NCI-H2081 treated with DMSO at 0.1 percent for 48 hours (cell line): ENCODE data around the gene U2AF2.

Experiments used
- DNase-seq: peaks from one replicate; lab custom pipeline; 2025; lab: John Stamatoyannopoulos, UW

Gene U2AF2

DNA sequence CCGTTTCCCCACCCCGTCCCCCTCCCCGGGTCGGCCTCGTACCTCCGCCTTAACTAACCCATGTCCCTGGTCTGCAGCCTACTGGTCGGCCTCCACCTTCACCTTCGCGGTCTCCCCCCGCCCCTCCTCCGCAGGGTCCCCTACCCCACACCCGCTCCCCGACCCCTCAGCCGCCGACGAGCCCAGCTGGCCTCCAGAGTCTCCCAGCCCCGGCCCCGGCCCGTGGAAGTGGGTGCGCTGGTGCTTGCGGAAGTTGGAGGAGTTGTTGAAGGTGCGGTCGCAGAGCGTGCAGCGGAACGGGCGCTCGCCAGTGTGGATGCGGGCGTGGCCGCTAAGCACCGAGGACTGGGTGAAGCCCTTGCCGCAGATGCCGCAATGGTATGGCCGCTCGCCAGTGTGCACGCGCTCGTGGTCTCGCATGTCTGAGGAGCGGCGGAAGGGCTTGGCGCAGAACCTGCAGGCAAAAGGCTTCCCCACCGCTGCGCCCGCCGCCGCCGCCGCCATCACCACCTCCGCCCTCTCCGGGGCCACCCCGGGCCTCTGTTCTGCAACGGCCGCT, 33.1 kb upstream of the U2AF2 start:
- DNase-seq = no peak

DNA sequence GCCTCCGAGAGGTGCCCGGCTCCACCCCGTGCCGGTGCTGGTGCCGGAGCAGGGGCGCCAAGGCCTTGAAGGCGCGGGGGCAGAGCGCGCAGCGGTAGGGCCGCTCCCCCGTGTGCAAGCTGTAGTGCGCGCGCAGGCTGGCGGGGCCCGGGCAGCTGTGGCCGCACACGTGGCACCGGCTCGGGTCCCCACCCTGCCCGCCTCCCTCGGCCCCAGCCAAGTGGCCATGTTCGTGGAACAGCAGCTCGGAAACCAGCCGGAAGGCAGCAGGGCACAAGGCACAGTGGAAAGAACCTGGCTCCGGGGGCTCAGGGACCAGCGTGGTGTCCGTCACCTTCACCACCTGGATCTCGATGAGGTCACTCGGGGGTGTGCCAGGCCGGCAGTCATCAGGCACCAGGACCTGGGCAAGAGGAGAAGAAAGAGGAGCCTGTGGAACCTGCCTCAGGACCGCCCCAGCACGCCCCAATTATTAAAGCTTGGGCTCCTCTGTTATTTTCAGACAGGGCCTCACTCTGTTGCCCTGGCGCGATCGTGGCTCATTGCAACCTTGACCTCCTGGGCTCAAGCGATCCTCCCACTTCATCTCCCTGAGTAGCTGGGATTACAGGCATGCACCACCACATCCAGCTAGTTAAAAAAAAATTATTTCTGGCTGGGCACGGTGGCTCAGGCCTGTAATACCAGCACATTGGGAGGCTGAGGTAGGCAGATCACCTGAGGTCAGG, 32.4 kb upstream of the U2AF2 start:
- no peak for DNase-seq

DNA sequence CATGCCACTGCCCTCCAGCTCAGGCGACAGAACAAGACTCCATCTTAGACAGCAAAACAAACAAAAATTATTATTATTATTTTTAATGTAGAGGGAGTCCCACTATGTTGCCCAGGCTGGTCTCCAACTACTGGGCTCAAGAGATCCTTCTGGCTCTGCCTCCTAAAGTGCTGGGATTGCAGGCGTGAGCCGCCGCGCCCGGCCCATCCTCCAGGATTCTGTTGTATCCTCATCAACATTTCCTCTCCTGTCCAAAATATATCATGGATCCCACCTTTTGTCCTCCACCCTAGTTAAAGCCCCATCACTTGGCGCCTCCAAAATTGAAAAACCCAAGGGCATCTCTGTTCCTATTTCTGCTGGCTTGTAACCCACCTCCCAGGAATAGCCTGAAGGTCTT, 31.7 kb upstream of the U2AF2 start:
- DNase-seq = no peak

DNA sequence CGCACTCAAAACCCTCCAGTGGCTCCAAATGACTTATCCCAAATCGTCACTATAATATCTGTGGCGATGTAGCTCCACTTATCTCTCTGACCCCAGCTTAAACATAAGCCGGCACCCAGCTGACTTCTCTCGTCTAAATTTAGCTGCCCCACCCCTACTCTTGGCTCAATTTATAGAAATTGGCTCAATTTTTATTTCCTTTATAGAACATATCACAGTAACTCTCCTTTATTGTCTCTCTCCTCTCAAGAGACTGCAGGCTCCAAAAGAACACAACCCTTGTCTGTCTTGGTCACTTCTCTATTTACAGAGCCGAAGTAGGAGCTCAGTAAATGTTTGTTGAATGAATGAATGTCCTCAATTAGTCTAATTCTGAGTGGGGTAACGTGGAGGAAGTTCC, 31.3 kb upstream of the U2AF2 start:
- no peak for DNase-seq

DNA sequence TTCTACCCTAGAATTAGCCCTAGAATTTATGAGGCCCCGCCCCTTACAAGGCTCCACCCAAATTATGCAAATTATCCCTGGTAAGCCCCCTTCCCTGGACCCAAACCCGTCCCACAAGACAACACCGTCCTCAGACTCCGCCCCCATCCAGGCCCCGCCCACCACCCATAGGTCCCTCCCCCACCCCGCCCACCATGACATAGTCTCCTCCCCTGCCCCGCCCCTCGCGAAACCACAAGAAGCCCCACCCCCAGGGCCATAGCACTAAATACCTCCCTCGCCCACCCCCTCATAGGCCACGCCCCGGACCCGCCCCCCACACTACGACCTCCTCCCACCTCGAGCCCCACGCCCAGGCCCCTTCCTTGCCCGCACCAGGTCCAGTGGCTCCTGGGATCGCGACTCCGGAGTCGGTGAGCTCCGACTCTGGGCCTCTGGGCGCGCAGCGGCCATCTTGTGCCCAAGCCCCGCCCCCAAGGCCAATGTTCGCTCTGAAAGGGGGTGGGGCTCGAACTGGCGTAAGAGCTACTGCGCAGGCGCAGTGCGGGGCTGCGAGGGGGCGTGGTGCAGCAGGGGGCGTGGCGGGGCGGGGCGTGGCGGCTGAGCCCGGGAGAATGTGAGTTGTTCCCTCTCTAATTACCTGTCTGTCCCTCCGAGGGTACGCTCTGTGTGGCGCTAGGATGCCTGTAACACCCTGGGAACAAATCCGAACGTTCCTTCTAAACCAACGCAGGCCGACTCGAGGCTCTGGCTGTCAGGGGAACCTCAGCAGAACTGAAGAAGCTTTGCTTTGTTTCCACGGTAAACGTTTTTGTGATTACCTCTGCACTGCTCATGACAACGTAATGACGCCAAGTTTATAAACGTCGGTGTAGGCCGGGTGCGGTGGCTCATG, 30.5 kb upstream of the U2AF2 start, which contains the start of gene ZNF784:
TSS of gene ZNF784 (minus strand) at position 458 of the 895 bp plus-strand sequence. CDS start at position 453, 5 bp downstream.
- peak; percentile 38 for DNase-seq

DNA sequence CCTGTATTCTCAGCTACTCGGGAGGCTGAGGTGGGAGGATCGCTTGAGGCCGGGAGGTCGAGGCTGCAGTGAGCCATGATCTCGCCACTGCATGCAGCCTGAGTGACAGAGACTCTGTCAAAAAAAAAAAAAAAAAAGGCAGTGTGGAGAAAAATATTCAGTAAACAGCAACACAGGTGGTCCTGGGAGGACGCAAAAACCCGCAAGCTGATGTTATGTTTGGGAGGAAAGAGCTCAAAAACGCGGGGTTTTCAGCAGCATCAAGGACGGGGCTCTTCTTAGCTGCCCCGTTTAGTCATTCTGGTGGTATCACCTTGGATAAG, 29.9 kb upstream of the U2AF2 start:
- DNase-seq = no peak

DNA sequence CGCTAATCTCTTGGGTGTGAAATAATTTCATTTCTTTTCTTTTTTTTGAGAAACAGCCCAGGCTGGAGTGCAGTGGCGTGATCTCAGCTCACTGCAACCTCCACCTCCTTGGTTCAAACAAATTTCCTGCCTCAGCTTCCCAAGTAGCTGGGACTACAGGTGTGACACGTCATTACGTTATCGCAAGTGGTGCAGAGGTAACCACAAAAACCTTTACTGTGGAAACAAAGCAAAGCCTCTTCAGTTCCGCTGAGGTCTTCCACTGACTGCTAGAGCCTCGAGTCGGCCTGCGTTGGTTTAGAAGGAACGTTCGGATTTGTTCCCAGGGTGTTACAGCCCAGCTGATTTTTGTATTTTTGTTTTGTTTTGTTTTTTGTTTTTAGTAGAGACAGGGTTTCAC, 28.5 kb upstream of the U2AF2 start:
- no peak for DNase-seq

DNA sequence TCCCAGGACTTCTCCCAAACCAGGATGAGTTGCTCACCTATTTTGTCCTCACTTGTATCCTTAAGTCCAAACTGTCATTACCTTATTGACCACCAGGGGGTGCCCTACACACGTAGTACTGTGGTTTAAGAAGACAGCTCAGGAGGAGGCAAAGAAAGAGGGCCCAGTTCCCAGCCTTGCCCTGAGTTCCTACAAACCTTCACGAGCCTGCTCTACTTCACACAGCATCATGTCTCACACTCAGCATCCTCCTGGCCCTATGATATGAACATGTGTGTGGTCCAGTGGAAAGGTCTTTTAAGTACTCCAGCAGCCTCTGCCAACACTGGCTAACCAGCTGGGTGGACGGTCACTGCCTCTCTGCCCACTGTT, 22.4 kb upstream of the U2AF2 start:
- peak; percentile 66 for DNase-seq

DNA sequence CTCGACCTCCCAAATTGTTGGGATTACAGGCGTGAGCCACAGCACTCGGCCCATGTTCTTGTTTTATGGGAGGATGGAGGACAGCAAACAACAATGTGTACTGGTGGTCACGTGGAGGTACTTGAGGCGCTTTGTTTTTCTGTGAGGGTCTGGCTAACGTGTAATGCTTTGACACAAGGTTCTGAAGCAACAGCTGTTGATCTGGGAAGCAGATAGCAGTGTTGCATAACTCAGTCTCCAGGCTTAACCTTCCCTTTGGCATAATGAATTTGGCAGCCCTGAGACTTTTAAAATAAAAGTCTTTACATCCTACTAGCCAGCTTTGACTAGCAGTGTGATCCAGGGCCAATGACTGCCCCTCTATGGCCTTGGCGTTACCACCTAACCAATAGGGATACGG, 21.0 kb upstream of the U2AF2 start:
- no peak for DNase-seq

DNA sequence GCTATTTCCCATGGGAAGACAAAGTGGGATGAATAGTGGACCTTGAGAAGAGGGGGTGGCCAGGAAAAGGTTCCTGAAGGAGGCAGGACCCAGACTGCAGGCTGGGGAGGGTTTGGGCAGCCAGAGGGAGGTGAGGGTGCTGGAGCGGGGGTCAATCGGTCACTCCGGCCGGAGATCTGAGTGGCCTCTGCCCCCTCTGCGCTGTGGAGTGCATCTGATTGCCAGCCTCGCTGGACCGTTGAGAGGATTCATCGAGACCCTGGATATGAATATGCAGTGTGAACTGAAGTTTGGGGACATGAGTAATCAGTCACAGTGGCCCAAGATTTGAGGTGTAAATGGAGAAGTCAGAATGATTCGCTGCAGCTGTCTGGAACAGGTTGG, 19.5 kb upstream of the U2AF2 start:
- DNase-seq = no peak

DNA sequence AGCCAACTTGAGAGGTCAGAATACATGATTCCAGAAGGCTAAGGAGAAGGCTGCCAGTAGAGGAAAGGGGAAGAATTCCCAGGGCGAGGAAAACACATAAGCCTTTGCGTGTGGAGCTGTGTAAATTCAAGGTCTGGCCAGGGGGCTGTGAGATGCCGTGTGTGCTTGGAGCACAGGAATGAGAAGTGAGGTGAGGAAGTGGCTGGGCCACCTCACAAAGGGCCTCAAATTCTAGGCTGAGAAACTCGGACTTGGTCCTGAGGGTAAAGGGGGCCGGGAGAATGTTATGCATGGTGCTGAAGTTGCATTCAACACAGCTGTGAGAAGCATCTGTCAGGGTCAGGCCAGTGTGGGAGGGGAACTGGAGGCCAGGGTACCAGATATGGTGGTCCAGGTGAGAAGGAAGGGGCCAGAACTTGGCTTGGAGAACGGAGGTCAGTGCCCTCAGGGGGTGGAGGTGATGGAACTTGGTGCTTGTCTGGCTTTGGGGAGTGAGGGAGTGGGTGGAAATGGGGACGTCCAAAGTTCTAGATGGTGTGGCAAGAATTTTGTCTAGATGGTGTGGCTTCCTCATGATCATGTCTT, 18.9 kb upstream of the U2AF2 start:
- no peak for DNase-seq

DNA sequence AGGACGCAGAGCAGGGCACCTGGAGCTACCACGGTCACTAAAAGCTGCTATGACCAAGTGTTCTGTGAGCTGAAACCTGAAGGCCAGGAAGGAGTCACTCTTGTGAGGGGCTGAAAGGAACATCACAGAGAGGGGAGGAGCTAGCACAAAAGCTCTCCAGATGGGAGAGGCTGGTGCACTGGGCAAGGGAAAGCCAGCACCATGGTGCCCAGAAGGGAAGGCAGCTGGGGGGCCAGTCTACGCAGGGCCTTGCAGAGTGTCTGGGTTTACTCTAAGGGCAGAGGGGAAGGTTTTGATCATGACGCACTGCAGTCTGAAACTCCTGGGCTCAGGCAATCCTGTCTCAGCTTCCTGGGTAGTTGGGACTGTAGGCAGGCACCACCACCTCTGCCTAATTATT, 18.1 kb upstream of the U2AF2 start:
- no peak for DNase-seq

DNA sequence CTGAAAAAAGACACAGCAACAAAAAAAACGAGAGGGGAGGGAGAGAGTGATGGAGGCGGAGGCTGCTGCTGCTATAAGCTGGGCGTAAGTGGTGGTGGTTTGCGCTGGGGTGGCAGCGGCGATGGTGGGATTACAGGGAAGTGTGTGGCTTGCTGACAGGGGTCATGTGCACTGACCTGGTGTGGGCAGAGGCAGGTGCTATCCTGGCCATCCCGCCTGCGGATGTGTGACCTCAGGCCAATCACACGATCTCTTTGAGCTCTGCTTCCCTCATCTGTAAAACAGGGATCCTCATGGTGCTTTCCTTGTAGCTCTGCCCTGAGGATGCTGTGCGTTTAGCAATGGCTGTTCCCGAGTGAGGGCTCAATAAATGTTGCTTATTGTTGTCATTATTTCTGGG, 17.3 kb upstream of the U2AF2 start:
- no peak for DNase-seq

DNA sequence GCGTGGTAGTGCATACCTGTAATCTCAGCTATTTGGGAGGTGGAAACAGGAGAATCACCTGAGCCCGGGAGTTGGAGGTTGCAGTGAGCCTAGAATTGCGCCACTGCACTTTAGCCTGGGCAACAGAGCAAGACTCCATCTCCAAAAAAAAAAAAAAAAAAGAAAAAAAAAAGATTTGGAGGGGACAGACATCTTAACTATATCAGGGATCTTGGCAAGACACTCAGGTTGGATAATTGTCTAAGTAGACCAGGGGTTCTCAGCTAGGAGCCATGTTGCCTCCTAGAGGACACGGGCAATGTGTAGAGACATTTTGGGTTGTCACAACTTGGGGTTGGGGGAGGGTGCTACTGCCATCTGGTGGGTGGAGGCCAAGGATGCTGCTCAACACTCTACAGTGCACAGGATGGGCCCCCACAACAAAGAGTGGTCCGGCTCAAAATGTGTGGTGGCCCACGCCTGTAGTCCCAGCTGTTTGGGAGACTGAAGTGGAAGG, 15.9 kb upstream of the U2AF2 start:
- no peak for DNase-seq

DNA sequence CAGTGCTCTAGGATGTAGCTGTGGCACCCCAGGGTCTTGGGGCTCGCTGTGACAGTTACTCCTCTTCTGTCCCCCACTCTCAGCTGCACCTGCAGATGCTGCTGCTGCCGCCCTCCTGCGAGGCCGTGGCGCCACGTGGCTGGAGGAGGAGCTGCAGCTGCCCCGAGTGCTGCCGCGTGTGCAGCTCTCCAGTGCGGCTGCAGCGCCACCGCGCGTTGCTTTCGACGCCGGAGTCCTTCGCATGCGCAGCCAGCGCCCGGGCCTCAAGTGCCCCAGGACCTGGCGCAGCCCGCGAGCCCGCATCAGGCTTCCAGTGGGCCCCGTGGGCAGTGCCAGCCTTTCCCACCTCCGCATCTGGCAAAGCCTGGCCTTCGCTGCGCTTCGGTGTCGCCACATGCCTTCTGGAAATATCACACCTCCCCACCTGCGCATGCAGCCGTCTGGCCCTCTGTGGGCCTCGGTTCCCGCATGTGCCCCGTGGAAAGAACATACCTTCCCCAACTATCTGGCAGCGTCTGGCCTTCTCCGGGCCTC, 14.7 kb upstream of the U2AF2 start:
- DNase-seq = no peak

DNA sequence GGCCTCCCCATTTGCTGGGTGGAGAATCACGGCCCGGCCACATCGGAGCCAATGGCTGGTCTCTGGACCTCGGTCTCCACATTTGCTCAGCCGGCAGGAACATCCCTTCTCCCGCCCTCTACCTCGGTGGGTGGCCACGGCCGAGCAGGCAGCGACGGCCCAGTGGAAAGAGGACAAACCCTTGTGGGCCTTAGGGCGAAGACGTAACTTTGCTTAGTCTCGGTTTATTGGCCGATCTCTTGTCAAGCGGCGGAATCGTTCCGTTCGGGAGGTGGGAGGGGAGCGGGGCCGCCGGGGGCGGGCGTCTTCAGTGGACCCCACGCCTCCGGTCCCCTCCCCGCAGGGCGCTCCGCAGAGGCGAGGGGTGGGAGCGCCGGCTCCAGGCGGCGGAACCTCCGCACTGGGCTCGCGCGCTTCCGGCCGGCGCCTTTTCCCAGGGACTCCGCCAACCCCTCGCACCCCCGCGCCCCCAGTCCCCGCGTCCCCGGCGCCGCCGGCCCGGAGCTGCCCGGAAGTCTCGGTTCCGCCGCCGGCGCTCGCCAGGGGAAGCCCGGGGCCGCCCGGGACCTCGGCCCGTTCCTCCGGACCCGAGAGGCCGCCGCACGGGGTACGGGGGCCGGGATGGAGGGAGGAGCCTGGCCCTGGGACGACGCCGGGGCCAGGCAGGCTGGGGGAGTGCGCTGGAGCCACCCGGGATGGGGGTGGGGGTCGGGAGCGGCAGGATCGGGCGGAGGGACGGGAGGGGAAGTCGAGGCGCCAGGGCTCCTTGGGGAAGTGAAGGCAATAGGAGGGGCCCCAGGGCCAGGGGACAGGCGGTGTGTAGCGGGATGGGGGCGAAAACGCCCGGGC, 14.0 kb upstream of the U2AF2 start, which contains the start of gene ZNF580:
TSS of gene ZNF580 (plus strand) at position 426 of the 849 bp plus-strand sequence. CDS start 1,507 bp downstream, outside the sequence.
- no peak for DNase-seq

DNA sequence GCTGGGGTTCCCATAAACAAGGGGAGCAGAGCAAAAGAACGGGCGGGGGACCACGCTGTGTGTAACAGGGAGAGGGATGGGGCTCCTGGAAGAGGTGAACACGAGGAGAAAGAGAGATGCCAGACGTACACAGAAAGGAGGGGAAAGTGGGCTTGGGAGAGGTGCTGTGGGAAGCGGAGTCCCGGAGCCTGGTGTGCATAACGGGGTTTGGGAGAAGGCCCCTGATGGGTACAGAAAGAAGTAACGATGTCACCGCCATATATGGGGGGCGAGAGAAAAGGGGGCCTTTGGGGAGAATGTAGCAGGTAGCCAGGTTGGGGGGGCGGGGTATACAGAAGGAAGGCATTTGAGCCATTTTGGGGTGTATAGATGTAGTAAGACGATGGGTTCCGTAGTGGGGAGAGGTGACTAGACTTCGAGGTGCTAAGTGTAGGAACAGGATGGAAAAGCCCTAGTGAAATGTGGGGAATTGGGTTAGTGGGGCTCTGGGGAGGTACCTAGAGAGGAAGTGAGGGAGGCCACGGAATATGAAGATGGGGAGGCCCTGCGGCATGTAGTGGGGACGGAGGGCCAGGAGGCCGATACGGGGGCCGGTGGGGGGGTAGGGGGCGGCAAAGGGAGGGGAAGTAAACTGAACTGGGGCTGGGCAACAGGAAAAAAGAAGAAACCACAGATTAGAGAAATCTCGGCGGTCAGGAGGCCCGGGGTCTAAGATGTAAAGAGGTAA, 13.2 kb upstream of the U2AF2 start:
- no peak for DNase-seq

DNA sequence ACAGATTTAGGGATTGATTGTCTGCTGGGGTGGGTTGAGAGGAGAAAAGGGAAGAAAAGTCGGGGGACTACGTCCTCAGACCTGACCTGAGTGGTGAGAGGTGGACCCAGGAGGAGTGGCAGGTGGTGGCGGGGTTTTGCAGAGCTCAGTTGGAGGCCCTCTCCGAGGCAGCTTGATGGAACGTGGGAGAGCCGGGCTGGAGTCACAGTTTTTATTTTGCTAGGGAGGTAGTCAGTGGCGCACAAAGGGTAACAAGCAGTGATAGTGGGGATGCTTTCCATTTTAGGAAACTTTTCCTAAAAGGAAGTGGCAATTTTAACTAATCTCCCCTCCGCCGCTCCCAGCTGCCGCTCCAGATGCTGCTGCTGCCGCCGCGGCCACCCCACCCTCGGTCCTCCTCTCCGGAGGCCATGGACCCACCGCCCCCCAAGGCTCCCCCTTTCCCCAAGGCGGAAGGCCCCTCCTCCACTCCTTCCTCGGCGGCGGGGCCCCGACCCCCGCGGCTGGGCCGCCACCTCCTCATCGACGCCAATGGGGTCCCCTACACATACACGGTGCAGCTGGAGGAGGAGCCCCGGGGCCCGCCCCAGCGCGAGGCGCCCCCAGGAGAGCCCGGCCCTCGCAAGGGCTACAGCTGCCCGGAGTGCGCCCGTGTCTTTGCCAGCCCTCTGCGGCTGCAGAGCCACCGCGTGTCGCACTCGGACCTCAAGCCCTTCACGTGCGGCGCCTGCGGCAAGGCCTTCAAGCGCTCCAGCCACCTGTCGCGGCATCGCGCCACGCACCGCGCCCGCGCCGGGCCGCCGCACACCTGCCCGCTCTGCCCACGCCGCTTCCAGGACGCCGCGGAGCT, 12.5 kb upstream of the U2AF2 start:
- no peak for DNase-seq

DNA sequence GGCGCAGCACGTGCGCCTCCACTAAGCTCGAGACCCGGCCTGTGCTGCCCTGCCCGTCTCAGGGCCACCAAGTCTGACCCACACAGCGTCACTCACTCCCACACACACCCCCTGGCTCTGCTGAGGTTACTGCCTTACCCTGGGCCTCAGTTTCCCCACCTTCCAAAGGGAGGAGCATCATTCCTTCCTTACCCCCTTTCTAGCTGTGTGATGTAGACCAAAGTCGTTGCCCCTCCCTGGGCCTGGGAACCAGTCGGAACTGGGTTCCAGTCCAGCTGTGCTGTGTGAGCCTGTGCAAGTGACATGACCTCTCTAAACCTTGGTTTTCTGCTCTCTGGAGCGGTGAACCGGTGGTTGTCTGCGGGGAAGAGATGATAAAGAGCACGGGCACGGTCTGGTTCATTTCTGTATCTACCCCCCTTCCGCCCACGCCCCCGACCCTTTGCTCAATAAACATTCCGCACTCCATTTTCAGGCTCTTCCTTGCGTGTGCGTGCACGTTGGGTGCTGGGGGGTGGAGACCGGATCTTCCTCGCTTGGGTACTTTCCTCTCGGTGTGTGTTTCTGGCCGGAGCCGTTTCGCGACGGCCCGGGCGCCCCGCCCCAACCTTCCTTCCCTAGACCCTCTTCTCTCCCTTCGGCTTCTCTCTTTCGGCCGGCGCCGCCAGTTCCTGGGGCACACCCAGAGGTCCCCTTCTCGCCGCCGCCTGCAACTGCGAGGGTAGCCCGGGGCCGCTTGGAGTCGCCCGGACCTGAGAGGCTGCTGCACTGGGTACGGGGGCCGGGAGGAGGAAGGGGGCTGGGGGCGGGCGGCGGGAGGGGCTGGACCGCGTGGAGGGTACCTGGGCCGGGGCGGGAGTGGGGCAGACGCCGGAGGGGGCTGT, 11.6 kb upstream of the U2AF2 start, which contains the start of gene ZNF581:
TSS of gene ZNF581 (plus strand) at position 647 of the 884 bp plus-strand sequence. CDS start 923 bp downstream, outside the sequence.
- DNase-seq = peak; percentile 24
